Keratinocyte (primary cell): ENCODE results near the gene PRR23E. TPM values are rescaled to one million over a fixed set of nuclear protein-coding genes. Genes with fewer than 3 reads are reported as not detected.

ENCODE experiments used
- DNase-seq: peaks from one replicate; pipeline ENCODE4 v3.0.0-alpha.2; 2011; ENCODE audit warnings: low read depth, missing footprints, low spot score
- FAIRE-seq: peaks from 2 replicates; lab custom pipeline; 2011; peaks lifted over from hg19 to GRCh38; lab: Jason Lieb, UNC
- H2AFZ ChIP-seq: 2 replicates; pipeline ENCODE4 v1.6.0; 2012; ENCODE audit warnings: low read length, control low read depth, inconsistent platforms; ENCODE audit not compliant: control insufficient read depth
- H3K27ac ChIP-seq: 2 replicates; pipeline ENCODE4 v1.5.1; 2011; ENCODE audit warnings: low read length; ENCODE audit not compliant: control insufficient read depth, insufficient read depth
- H3K27me3 ChIP-seq: 3 replicates; pipeline ENCODE4 v1.6.0; 2011; ENCODE audit warnings: low read length; ENCODE audit not compliant: control insufficient read depth, insufficient read depth; ENCODE audit errors: extremely low read depth
- H3K36me3 ChIP-seq, 2 experiments: 2 replicates in 1 of 2; 3 replicates in 1 of 2; pipeline ENCODE4 v1.5.1; 2011; ENCODE audit warnings: low read length in 2 of 2, mild to moderate bottlenecking in 1 of 2; ENCODE audit not compliant: control insufficient read depth in 2 of 2, insufficient read depth in 2 of 2; ENCODE audit errors: extremely low read depth in 1 of 2
- H3K4me1 ChIP-seq: 3 replicates; pipeline ENCODE4 v1.5.1; 2011; ENCODE audit warnings: low read length; ENCODE audit not compliant: control insufficient read depth, insufficient read depth; ENCODE audit errors: extremely low read depth
- H3K4me2 ChIP-seq: 3 replicates; pipeline ENCODE4 v1.6.0; 2011; ENCODE audit warnings: low read depth, low read length; ENCODE audit not compliant: control insufficient read depth, insufficient read depth; ENCODE audit errors: extremely low read depth
- H3K4me3 ChIP-seq, 3 experiments: fragments of 200-600 bp in 1 of 3; sonication (generic) in 1 of 3; 2 replicates in 2 of 3; 3 replicates in 1 of 3; pipeline ENCODE4 v1.5.1; 2011 to 2016; ENCODE audit warnings: low read length in 3 of 3, mild to moderate bottlenecking in 3 of 3, control low read depth in 2 of 3, inconsistent platforms in 1 of 3, low read depth in 1 of 3, mixed read lengths in 1 of 3, mixed run types in 1 of 3, moderate library complexity in 1 of 3; ENCODE audit not compliant: control insufficient read depth in 2 of 3, insufficient read depth in 2 of 3; ENCODE audit errors: extremely low read depth in 1 of 3
- H3K79me2 ChIP-seq: 2 replicates; pipeline ENCODE4 v1.6.0; 2012; ENCODE audit warnings: low read length; ENCODE audit not compliant: control insufficient read depth, insufficient read depth
- H3K9ac ChIP-seq: 3 replicates; pipeline ENCODE4 v1.6.0; 2011; ENCODE audit warnings: low read length; ENCODE audit not compliant: control insufficient read depth, insufficient read depth; ENCODE audit errors: extremely low read depth
- H3K9me1 ChIP-seq: 3 replicates; pipeline ENCODE4 v1.6.0; 2011; ENCODE audit warnings: low read length; ENCODE audit not compliant: control insufficient read depth, insufficient read depth; ENCODE audit errors: extremely low read depth
- H3K9me3 ChIP-seq: 2 replicates; pipeline ENCODE4 v1.5.1; 2012; ENCODE audit warnings: low read depth, low read length; ENCODE audit not compliant: control insufficient read depth
- H4K20me1 ChIP-seq: 3 replicates; pipeline ENCODE4 v1.6.0; 2011; ENCODE audit warnings: low read length; ENCODE audit not compliant: control insufficient read depth, insufficient read depth; ENCODE audit errors: extremely low read depth
- CTCF ChIP-seq, 3 experiments: IDR thresholded peaks in 1 of 3; conservative IDR thresholded peaks in 1 of 3; optimal IDR thresholded peaks in 1 of 3; 2 replicates in 2 of 3; 3 replicates in 1 of 3; pipeline versions ENCODE3 to v1.5.1; 2011; ENCODE audit warnings: low read length in 3 of 3, mild to moderate bottlenecking in 3 of 3, moderate library complexity in 2 of 3, control low read depth in 1 of 3, inconsistent platforms in 1 of 3; ENCODE audit not compliant: insufficient read depth in 2 of 3; ENCODE audit errors: extremely low read depth in 1 of 3
- EZH2 ChIP-seq: IDR thresholded peaks from one replicate; pipeline ENCODE4 v1.6.1; 2012; ENCODE audit warnings: inconsistent platforms, mild to moderate bottlenecking, low read length, moderate library complexity
- dilution Hi-C: fragments of 300-500 bp; cut with MboI; formaldehyde crosslinking; loops from one replicate; pipeline ENCODE4 v1.7.0; 2020; ENCODE audit warnings: low sequenced_read_pairs; ENCODE audit not compliant: extremely low pct_ligation_motif_present
- polyA plus RNA-seq, 5 experiments: library from polyadenylated mRNA; depleted of rRNA in 3 of 5; stranded (reverse) in 3 of 5; stranded (forward) in 1 of 5; unstranded in 1 of 5; fragments of >200 nt; gene quantifications; 1 replicate in 1 of 5; 2 replicates in 3 of 5; 3 replicates in 1 of 5; pipeline versions ENCODE4 v1.2.1 to v1.2.3, GENCODE V29; 2011 to 2012; ENCODE audit warnings: missing spikeins in 2 of 5, low read depth in 1 of 5, low replicate concordance in 1 of 5

The PRR23E gene
- polyA plus RNA-seq, 1 donor (not counting 4 experiments of a cell fraction or from before 2014, with no cell fraction given), result not detected

DNA sequence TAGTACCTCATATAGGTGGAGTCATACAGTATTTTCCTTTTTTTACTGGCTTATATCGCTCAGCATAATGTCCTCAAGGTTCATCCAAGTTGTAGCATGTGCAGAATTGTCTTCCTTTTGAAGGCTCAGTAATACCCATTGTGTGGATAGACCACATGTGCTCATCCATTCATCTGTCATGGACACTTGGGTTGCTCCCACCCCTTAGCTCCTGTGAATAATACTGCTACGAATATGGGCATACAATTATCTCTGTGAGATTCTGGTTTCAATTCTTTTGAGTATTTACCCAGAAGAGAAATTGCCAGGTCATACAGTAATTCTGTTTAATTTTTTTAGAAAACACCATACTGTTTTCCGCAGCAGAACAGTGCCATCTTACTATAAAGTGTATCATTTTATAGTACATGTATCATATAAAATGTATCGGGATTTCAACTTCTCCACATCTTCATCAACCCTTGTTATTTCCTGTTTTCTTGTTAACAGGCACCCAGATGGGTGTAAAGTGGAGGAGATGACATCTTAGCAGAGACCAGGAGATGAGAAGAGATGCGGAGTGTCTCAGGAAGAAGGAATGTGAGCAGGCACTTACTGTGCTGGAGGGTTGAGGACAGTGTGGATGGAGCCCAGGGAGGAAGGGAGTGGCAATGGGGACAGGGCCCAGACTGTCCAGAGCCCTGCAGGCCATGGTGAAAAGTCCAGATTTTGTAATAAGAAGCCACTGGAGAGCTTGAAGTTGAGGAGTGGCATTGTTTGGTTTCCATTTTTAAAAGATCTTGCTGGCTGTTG is 27.0 kb upstream of the PRR23E start:
- H3K27ac ChIP-seq, result no peak overlapping the region
- no peaks in the 10 kb centered on the region for H3K79me2 ChIP-seq
- no peaks in the 10 kb centered on the region for H3K4me1 ChIP-seq
- no peak overlapping the region for H3K4me3 ChIP-seq
- dilution Hi-C loops, result no loop called here
- H3K9me3 ChIP-seq, result no peaks in the 10 kb centered on the region
- H3K36me3 ChIP-seq, result no peaks in the 10 kb centered on the region
- peaks cover 23% of the 10 kb centered on the region for H3K27me3 ChIP-seq
- no peak for TF ChIP-seq CTCF (optimal IDR thresholded peaks at IDR 0.05 in 1 of 3, IDR thresholded peaks at IDR 0.05 in 1 of 3, conservative IDR thresholded peaks at IDR 0.05 in 1 of 3; ENCODE audit: extremely low read depth in 1 of 3, insufficient read depth in 2 of 3, low read length in 3 of 3)
- FAIRE-seq, result no peak
- H4K20me1 ChIP-seq, result no peaks in the 10 kb centered on the region
- H3K9ac ChIP-seq, result no peak overlapping the region
- no peak for DNase-seq
- H2AFZ ChIP-seq, result no peak overlapping the region
- H3K9me1 ChIP-seq, result no peaks in the 10 kb centered on the region
- no peak overlapping the region for H3K4me2 ChIP-seq

GRCh38 chr3:127166501-127167065 is 26.3 kb upstream of the PRR23E start:
- Histone ChIP-seq H2AFZ (no peak overlapping the region), H3K9me1 (no peaks in the 10 kb centered on the region), H3K9ac (no peak overlapping the region), H3K4me2 (no peak overlapping the region), H3K4me1 (no peaks in the 10 kb centered on the region), H3K79me2 (no peaks in the 10 kb centered on the region), H3K36me3 (no peaks in the 10 kb centered on the region), H3K9me3 (no peaks in the 10 kb centered on the region), H4K20me1 (no peaks in the 10 kb centered on the region), H3K27me3 (peaks cover 23% of the 10 kb centered on the region), H3K27ac (no peak overlapping the region), H3K4me3 (no peak overlapping the region)
- dilution Hi-C loops, result no loop called here
- FAIRE-seq (no peak), DNase-seq (no peak)
- no peak for TF ChIP-seq EZH2
- TF ChIP-seq CTCF (optimal IDR thresholded peaks at IDR 0.05 in 1 of 3, IDR thresholded peaks at IDR 0.05 in 1 of 3, conservative IDR thresholded peaks at IDR 0.05 in 1 of 3; ENCODE audit: extremely low read depth in 1 of 3, insufficient read depth in 2 of 3, low read length in 3 of 3), result no peak
